DND-41 (cell line): ENCODE measurements around the gene WNT9A.

ENCODE experiments used
- EZH2 ChIP-seq: IDR thresholded peaks from 3 replicates; pipeline ENCODE4 v1.6.1; 2012; ENCODE audit warnings: borderline replicate concordance, low read depth, mild to moderate bottlenecking, moderate library complexity, low read length, inconsistent platforms; ENCODE audit not compliant: severe bottlenecking
- TF ChIP-seq, protein P1 (sequence below): IDR thresholded peaks from 2 replicates; pipeline ENCODE4 v1.5.1; 2012; ENCODE audit warnings: borderline replicate concordance, low read length, moderate library complexity, mild to moderate bottlenecking; ENCODE audit not compliant: poor library complexity, severe bottlenecking; ENCODE audit errors: extremely low read depth

DNA sequence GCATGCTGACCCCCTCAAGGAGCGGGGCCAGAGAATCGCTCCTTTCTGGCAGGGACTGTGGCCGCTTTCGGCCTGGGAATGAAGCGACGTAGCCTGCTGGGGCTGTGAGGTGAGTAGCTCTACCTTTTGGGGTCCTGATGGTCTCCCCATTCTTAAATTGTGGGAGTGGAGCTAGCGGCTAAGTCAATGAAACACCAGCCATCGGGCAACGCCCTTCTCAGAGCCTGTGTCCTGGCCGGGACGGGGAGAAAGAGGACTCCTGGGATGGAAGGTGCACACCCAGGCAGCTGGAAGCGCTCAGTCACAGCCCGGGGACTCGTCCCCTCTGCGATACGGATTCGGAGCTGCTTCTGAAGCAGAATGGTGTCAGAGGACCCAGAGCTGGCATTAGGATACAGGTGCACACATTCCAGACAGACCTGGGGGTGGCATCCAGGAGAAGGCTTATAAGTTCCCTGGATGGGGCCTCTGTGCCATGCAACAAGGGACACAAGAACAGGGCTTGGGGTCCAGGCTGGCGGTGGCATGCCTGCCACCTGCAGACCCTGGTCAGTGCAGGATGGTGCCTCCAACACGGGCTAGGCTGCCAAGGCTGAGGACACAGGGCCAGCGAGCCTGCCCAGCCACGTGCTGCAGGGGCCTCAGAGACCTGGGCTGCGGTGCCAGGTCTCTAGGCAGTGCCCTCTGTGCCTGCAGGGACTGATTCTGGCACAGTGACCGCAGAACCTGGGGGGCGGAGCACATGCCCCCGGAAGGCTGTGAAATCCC, 945 bp upstream of the WNT9A start:
- TF ChIP-seq EZH2: no peak
- TF ChIP-seq, protein P1, sequence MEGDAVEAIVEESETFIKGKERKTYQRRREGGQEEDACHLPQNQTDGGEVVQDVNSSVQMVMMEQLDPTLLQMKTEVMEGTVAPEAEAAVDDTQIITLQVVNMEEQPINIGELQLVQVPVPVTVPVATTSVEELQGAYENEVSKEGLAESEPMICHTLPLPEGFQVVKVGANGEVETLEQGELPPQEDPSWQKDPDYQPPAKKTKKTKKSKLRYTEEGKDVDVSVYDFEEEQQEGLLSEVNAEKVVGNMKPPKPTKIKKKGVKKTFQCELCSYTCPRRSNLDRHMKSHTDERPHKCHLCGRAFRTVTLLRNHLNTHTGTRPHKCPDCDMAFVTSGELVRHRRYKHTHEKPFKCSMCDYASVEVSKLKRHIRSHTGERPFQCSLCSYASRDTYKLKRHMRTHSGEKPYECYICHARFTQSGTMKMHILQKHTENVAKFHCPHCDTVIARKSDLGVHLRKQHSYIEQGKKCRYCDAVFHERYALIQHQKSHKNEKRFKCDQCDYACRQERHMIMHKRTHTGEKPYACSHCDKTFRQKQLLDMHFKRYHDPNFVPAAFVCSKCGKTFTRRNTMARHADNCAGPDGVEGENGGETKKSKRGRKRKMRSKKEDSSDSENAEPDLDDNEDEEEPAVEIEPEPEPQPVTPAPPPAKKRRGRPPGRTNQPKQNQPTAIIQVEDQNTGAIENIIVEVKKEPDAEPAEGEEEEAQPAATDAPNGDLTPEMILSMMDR: no peak
